ENCODE data around the gene KLHL15.

Gene KLHL15

DNA sequence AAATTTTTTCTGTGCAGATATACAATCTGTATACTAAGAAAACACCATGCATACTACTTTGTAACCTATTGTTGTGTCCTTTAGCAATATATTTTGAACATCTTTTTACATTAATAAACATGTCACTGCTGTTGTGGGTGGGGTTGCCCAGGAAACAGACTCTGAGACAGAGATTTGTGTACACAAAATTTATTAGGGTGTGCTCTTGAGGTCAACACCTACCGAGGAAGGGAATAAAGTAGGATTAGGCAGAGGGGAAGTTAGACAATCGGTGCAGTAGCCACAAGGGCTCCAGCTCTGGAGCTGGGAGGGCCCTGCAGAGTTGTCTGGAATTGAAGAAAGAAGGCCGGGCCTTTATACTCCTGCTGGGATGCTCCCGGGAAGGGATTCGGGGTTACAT is 62.8 kb downstream of the KLHL15 start:
- TF ChIP-seq, protein P1, sequence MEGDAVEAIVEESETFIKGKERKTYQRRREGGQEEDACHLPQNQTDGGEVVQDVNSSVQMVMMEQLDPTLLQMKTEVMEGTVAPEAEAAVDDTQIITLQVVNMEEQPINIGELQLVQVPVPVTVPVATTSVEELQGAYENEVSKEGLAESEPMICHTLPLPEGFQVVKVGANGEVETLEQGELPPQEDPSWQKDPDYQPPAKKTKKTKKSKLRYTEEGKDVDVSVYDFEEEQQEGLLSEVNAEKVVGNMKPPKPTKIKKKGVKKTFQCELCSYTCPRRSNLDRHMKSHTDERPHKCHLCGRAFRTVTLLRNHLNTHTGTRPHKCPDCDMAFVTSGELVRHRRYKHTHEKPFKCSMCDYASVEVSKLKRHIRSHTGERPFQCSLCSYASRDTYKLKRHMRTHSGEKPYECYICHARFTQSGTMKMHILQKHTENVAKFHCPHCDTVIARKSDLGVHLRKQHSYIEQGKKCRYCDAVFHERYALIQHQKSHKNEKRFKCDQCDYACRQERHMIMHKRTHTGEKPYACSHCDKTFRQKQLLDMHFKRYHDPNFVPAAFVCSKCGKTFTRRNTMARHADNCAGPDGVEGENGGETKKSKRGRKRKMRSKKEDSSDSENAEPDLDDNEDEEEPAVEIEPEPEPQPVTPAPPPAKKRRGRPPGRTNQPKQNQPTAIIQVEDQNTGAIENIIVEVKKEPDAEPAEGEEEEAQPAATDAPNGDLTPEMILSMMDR (IDR thresholded peaks at IDR 0.05; ENCODE audit: low read depth, low read length): no peak

DNA sequence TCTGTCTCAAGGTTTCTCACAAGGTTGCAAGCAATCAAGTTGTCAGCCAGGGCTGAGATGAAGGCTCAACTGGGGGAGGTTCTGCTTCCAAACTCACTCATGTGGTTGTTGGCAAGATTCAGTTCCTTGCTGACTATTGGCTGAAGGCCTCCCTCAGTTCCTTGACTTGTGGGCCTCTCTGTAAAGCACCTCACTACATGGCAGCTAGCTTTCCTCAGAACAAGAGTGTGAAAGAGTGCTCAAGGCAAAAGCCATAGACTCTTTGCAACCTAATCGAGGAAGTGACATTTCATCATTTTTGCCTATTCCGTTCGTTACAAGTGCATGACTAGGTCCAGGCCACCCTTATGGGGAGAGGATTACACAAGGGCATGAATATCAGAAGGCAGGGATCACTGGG is 67.2 kb downstream of the KLHL15 start:
- H3K9me3 ChIP-seq: no peaks in the 10 kb centered on the region
- no peak for DNase-seq
- no peaks in the 10 kb centered on the region for H3K27me3 ChIP-seq
- H3K36me3 ChIP-seq: no peaks in the 10 kb centered on the region
- H3K4me3 ChIP-seq (ENCODE audit: low read depth, low read length): no peak overlapping the region
- TF ChIP-seq, protein P1 (IDR thresholded peaks at IDR 0.05; ENCODE audit: low read depth, low read length): no peak
- no peaks in the 10 kb centered on the region for H3K4me1 ChIP-seq

More for the DNA sequence above, 62.8 kb downstream of the KLHL15 start:
- Histone ChIP-seq H3K9me3 (no peaks in the 10 kb centered on the region), H3K4me3 (ENCODE audit: low read depth, low read length) (no peak overlapping the region), H3K27me3 (no peaks in the 10 kb centered on the region), H3K36me3 (no peaks in the 10 kb centered on the region), H3K4me1 (no peaks in the 10 kb centered on the region)
- no peak for DNase-seq

DNA sequence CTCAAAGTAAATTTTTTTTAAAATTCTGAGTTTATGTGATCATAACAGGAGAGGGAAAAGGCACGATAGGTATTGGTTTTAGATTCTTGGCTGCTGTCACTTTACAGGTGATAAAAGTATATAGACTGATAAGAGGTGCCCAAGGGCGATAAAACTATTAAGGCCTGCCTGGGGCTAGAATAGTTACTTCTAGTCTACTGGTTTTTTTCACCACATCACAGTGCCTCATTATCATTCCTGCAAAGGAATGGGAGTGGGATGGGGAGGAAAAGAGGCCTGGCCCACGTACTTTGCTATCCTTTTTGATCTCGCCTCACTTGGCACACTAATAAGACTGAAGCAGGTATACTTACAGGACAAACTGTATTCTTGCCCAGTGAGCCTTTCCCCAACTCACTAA is 72.6 kb downstream of the KLHL15 start:
- Histone ChIP-seq H3K4me3 (ENCODE audit: low read depth, low read length) (no peak overlapping the region), H3K4me1 (no peaks in the 10 kb centered on the region), H3K9me3 (no peaks in the 10 kb centered on the region), H3K36me3 (no peaks in the 10 kb centered on the region), H3K27me3 (no peaks in the 10 kb centered on the region)
- TF ChIP-seq, protein P1 (IDR thresholded peaks at IDR 0.05; ENCODE audit: low read depth, low read length): no peak
- DNase-seq: no peak

DNA sequence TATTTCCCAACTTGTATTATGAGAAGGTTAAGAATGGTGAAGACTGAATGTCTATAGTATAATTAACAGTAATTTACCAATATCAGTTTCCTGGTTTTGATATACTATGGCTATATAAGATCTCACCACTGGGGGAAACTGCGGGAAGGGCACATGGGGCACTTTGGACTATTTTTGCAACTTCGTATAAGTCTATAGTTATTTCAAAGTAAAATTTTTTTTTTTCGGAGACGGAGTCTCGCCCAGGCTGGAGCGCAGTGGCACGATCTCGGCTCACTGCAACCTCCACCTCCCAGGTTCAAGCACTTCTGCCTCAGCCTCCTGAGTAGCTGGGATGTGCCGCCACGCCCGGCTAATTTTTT is 73.1 kb downstream of the KLHL15 start:
- TF ChIP-seq, protein P1 (IDR thresholded peaks at IDR 0.05; ENCODE audit: low read depth, low read length): no peak
- Histone ChIP-seq H3K9me3 (no peaks in the 10 kb centered on the region), H3K27me3 (no peaks in the 10 kb centered on the region), H3K36me3 (no peaks in the 10 kb centered on the region), H3K4me1 (no peaks in the 10 kb centered on the region), H3K4me3 (ENCODE audit: low read depth, low read length) (no peak overlapping the region)
- no peak for DNase-seq

DNA sequence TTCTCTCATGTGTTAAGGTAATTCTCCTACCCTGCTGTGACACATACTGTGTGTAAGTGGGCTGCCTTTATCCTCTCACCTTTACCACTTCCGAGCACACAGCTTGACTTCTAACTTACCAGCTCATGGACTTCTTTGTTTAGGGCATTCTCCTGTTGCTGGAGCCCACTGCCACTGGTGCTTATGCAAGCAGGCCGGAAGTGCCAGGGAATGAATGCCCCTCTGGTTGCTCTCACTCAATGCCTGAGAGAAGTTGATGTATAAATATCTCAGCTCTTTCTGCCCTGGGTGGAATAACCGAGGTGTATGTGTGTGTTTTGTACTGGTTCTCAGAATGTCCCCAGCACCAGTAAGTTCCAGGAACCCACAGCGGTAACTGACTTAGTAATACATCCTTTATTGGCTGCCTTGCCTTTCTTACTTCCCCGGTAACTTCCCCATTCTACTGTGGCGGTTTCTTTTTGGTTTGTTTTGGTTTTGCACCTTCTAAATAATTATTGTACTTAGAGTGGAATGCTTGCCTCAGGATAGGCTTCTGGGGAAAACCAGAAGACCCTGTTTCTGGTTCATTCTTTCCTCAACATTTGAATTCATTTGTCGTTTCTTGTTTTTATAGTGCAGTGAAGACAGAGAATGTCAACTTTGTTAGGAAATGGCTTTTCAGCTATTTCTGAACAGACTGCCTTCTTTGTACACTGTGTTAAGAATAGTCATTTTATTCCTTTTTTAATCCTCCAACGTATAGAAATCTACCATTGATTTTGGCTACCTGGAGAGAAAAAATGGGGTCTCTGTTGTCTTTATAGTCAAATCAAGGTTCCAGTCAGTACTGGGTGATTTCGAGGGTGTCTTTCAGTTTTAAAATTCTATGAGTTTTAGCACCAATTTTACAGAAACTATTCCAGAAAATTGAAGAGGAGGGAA is 73.7 kb downstream of the KLHL15 start:
- Histone ChIP-seq H3K4me1 (no peaks in the 10 kb centered on the region), H3K36me3 (no peaks in the 10 kb centered on the region), H3K4me3 (ENCODE audit: low read depth, low read length) (no peak overlapping the region), H3K27me3 (no peaks in the 10 kb centered on the region), H3K9me3 (no peaks in the 10 kb centered on the region)
- no peak for DNase-seq
- TF ChIP-seq, protein P1 (IDR thresholded peaks at IDR 0.05; ENCODE audit: low read depth, low read length): no peak

DNA sequence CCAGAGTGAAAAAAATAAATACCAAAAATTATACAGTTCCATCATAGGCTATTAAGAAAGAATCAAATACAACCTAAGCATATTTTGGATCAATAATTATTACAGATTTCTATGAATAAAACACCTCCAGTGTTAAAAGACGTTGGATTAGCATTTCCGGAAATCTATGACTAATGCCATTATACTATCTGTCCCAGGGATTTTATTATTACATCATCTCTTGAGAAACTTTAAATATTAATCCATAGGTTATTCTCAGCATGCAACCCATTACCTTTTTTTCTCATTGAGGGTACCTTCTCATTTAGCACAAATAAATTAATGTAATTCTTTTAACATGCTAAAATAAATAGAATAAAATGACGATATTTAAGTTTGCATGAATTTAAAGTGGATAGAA is 74.6 kb downstream of the KLHL15 start:
- DNase-seq: no peak
- Histone ChIP-seq H3K4me1 (no peaks in the 10 kb centered on the region), H3K36me3 (no peaks in the 10 kb centered on the region), H3K27me3 (no peaks in the 10 kb centered on the region), H3K9me3 (no peaks in the 10 kb centered on the region), H3K4me3 (ENCODE audit: low read depth, low read length) (no peak overlapping the region)
- TF ChIP-seq, protein P1 (IDR thresholded peaks at IDR 0.05; ENCODE audit: low read depth, low read length): no peak

Data from BE2C (cell line).